B cell (primary cell): ENCODE data around the gene RPS6KL1. TPM values are rescaled to one million over a fixed set of nuclear protein-coding genes. Genes with fewer than 3 reads are reported as not detected.
A peak's percentile ranks its signal among the peaks of the same experiment; 100 is the strongest.

Experiments
- ATAC-seq: fragments of 200-7000 bp; cut with Tn5 transposase; one replicate; pipeline ENCODE4 v1.10.0; 2021; ENCODE audit warnings: low read depth, mild to moderate bottlenecking, moderate number of reproducible peaks, moderate library complexity
- CTCF ChIA-PET: fragments of 350-600 bp; sonication (Branson Sonifier 250); formaldehyde crosslinking; loops from one replicate; lab custom pipeline; 2021; ENCODE audit warnings: antibody characterized with exemption, inconsistent platforms; lab: Charles Lee
- POLR2A ChIA-PET: fragments of 350-600 bp; sonication (Branson Sonifier 250); formaldehyde crosslinking; loops from one replicate; lab custom pipeline; 2021; ENCODE audit warnings: antibody characterized with exemption; lab: Charles Lee
- DNase-seq: peaks from one replicate; pipeline ENCODE4 v3.0.0; 2013
- H2AFZ ChIP-seq: 2 replicates; pipeline ENCODE4 v1.6.1; 2012; ENCODE audit warnings: mild to moderate bottlenecking, low read depth, low read length; ENCODE audit not compliant: insufficient read depth, poor library complexity, severe bottlenecking
- H3K27ac ChIP-seq, 2 donors: 1 replicate in 1 of 2; 2 replicates in 1 of 2; pipeline ENCODE4 v1.5.1; 2012 to 2013; ENCODE audit warnings: low read length in 2 of 2, mild to moderate bottlenecking in 2 of 2, moderate library complexity in 1 of 2
- H3K27me3 ChIP-seq, 4 experiments: fragments of 200-600 bp in 1 of 4; sonication (generic) in 1 of 4; replicated peaks in 1 of 4; 1 replicate in 2 of 4; 2 replicates in 2 of 4; pipeline versions ENCODE4 v1.6.1 to v1.7.0; 2013 to 2016; ENCODE audit warnings: low read length in 3 of 4, mild to moderate bottlenecking in 2 of 4, mixed read lengths in 1 of 4, moderate library complexity in 1 of 4; ENCODE audit not compliant: insufficient read depth in 4 of 4, control insufficient read depth in 3 of 4; ENCODE audit errors: control extremely low read depth in 1 of 4
- H3K36me3 ChIP-seq, 2 experiments: replicated peaks in 1 of 2; 1 replicate in 1 of 2; 2 replicates in 1 of 2; pipeline versions ENCODE4 v1.6.1 to v1.7.1; 2013; ENCODE audit warnings: low read length in 1 of 2; ENCODE audit not compliant: insufficient read depth in 2 of 2, control insufficient read depth in 1 of 2; ENCODE audit errors: control extremely low read depth in 1 of 2, extremely low read depth in 1 of 2
- H3K4me1 ChIP-seq, 2 donors: fragments of 200-600 bp in 1 of 2; sonication (generic) in 1 of 2; 1 replicate in 1 of 2; 2 replicates in 1 of 2; pipeline versions ENCODE4 v1.5.1 to v1.6.1; 2013 to 2017; ENCODE audit warnings: low read length in 2 of 2; ENCODE audit not compliant: control insufficient read depth in 2 of 2, insufficient read depth in 2 of 2
- H3K4me2 ChIP-seq: replicated peaks from 2 replicates; pipeline ENCODE3; 2012; ENCODE audit warnings: mild to moderate bottlenecking, low read depth, low read length; ENCODE audit not compliant: poor library complexity, severe bottlenecking
- H3K4me3 ChIP-seq, 5 experiments: fragments of 200-600 bp in 1 of 5; sonication (generic) in 1 of 5; 1 replicate in 3 of 5; 2 replicates in 2 of 5; pipeline versions ENCODE4 v1.5.1 to v1.7.0; 2011 to 2016; ENCODE audit warnings: low read length in 4 of 5, mild to moderate bottlenecking in 4 of 5, low read depth in 2 of 5, control low read depth in 1 of 5, moderate library complexity in 1 of 5; ENCODE audit not compliant: insufficient read depth in 1 of 5; ENCODE audit errors: control extremely low read depth in 1 of 5, extremely low read depth in 1 of 5
- H3K79me2 ChIP-seq: fragments of 200-600 bp; sonication (generic); one replicate; pipeline ENCODE4 v1.6.0; 2016; ENCODE audit warnings: low read length; ENCODE audit not compliant: control insufficient read depth, insufficient read depth
- H3K9ac ChIP-seq: fragments of 200-600 bp; sonication (generic); 2 replicates; pipeline ENCODE4 v1.6.1; 2017; ENCODE audit warnings: mild to moderate bottlenecking, low read length, moderate library complexity
- H3K9me3 ChIP-seq, 3 donors: one replicate each; pipeline versions ENCODE4 v1.6.1 to v1.7.1; 2013; ENCODE audit warnings: low read length in 2 of 3; ENCODE audit not compliant: control insufficient read depth in 2 of 3, insufficient read depth in 1 of 3; ENCODE audit errors: control extremely low read depth in 1 of 3
- H4K20me1 ChIP-seq: 2 replicates; pipeline ENCODE4 v1.6.0; 2012; ENCODE audit warnings: mild to moderate bottlenecking, low read length; ENCODE audit not compliant: insufficient read depth, control insufficient read depth, poor library complexity, severe bottlenecking
- H3K27ac Mint-ChIP-seq: one replicate; pipeline ENCODE4 v1.8.0; 2021; ENCODE audit warnings: mixed read lengths
- H3K27me3 Mint-ChIP-seq: one replicate; pipeline ENCODE4 v1.8.0; 2021; ENCODE audit warnings: mixed read lengths
- H3K4me1 Mint-ChIP-seq: one replicate; pipeline ENCODE4 v1.8.0; 2021; ENCODE audit warnings: mixed read lengths
- H3K4me3 Mint-ChIP-seq: one replicate; pipeline ENCODE4 v1.8.0; 2021; ENCODE audit warnings: mixed read lengths
- H3K9me3 Mint-ChIP-seq: one replicate; pipeline ENCODE4 v1.8.0; 2022; ENCODE audit warnings: mixed read lengths; ENCODE audit not compliant: insufficient read depth
- CTCF ChIP-seq: fragments of 200-600 bp; IDR thresholded peaks from one replicate; pipeline ENCODE4 v1.8.0; 2022; ENCODE audit warnings: antibody characterized with exemption, mild to moderate bottlenecking
- EZH2 ChIP-seq: IDR thresholded peaks from 2 replicates; pipeline ENCODE4 v1.6.1; 2012; ENCODE audit warnings: borderline replicate concordance, low read depth, mild to moderate bottlenecking, moderate library complexity, low read length; ENCODE audit not compliant: insufficient read depth, poor library complexity, severe bottlenecking
- WGBS: methylation state at CpG from one replicate; pipeline ENCODE4 v1.1.5; 2013; ENCODE audit warnings: missing lambda C conversion rate; ENCODE audit not compliant: insufficient coverage; 5-methylcytosine and 5-hydroxymethylcytosine counted together
- intact Hi-C: fragments of 100-400 bp; cut with micrococcal nuclease; formaldehyde crosslinking; loops from one replicate; pipeline ENCODE4 v1.10.0; 2022
- polyA plus RNA-seq: library from polyadenylated mRNA; depleted of rRNA; stranded (reverse); fragments of >200 nt; gene quantifications from 2 replicates; pipeline ENCODE4 v1.2.3, GENCODE V29; 2012
- total RNA-seq, 2 donors: library from RNA; stranded (reverse); fragments of 120-200 nt in 1 of 2; gene quantifications; 1 replicate in 1 of 2; 2 replicates in 1 of 2; pipeline versions ENCODE4 v1.2.3 to v1.2.4, GENCODE V29; 2013 to 2022

RPS6KL1 gene
- total and polyA plus RNA-seq, 2 donors (not counting 1 experiment from before 2014, with no cell fraction given) = 3.4 to 4.4 TPM

DNA sequence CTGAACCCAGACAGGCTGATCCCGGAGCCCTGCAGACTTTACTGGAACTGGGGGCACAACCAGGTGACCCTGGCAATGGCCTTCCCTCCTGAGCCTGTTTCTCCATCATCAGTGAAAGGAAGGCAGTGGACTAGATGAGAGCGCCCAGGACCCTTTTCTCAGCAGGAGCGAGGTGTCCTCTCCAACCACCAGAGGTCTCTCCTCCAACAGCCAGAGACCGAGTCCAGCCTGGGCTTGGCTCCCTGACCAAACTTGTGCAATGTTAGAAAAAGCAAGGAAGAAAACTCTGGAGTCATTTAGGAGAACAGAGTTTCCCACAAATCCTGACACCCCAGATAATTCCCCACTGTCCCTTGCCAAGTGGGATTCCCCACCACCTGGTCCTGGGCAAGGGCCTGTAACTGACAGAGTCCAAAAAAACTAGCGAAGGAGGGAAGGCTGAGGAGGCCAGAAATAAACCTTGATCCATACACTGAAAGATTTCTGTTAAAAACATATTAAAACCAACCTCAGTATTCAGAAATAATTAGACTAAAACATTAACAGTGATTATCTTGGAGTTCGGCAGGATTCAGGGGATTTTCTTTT lies 9.0 kb downstream of the RPS6KL1 start:
- POLR2A ChIA-PET = no interaction called here
- no peak for ATAC-seq
- Mint-ChIP-seq H3K27ac (no peak overlapping the region), H3K9me3 (no peaks in the 10 kb centered on the region), H3K4me3 (no peak overlapping the region), H3K4me1 (no peaks in the 10 kb centered on the region), H3K27me3 (no peaks in the 10 kb centered on the region)
- Histone ChIP-seq H3K9me3 (no peaks in the 10 kb centered on the region), H3K4me2 (no peak overlapping the region), H3K36me3 (no peaks in the 10 kb centered on the region), H3K27ac (no peak overlapping the region), H3K4me1 (no peaks in the 10 kb centered on the region), H3K27me3 (no peaks in the 10 kb centered on the region), H3K4me3 (no peak overlapping the region), H3K79me2 (no peaks in the 10 kb centered on the region), H4K20me1 (no peaks in the 10 kb centered on the region), H2AFZ (no peak overlapping the region), H3K9ac (no peak overlapping the region)
- peak; percentile 34 for TF ChIP-seq CTCF
- no peak for TF ChIP-seq EZH2
- 89% methylated on average over 2 of the region's 6 CpGs for WGBS
- CTCF ChIA-PET = no interaction called here
- intact Hi-C loops = no loop called here
- no peak for DNase-seq

GRCh38 chr14:74913393-74913910 lies 9.6 kb downstream of the RPS6KL1 start:
- no peak overlapping the region for H2AFZ ChIP-seq
- Mint-ChIP-seq H3K27me3 (no peaks in the 10 kb centered on the region), H3K9me3 (no peaks in the 10 kb centered on the region), H3K4me3 (no peak overlapping the region), H3K4me1 (no peaks in the 10 kb centered on the region), H3K27ac (no peak overlapping the region)
- no peaks in the 10 kb centered on the region for H4K20me1 ChIP-seq
- H3K9me3 ChIP-seq = no peaks in the 10 kb centered on the region
- H3K9ac ChIP-seq = no peak overlapping the region
- no peak for TF ChIP-seq EZH2
- TF ChIP-seq CTCF = no peak
- DNase-seq (no peak), ATAC-seq (no peak)
- H3K79me2 ChIP-seq = no peaks in the 10 kb centered on the region
- ChIA-PET POLR2A (no interaction called here), CTCF (interaction anchor here (0.7 to 25.3 kb wide), 2 partner anchors 47 to 171 kb away, joined by 3 to 926 read pairs; partner anchors contain the start of genes DLST and PROX2)
- no peaks in the 10 kb centered on the region for H3K4me1 ChIP-seq
- no peak overlapping the region for H3K27ac ChIP-seq
- H3K4me3 ChIP-seq = no peak overlapping the region
- intact Hi-C loops = no loop called here
- no peak overlapping the region for H3K4me2 ChIP-seq
- H3K27me3 ChIP-seq = no peaks in the 10 kb centered on the region
- no peaks in the 10 kb centered on the region for H3K36me3 ChIP-seq
- WGBS = 61% methylated on average over 3 of the region's 5 CpGs
